Fibroblast of mammary gland (primary cell): Measurements from ENCODE around the gene KCNK3.

Experiments used
- DNase-seq: peaks from one replicate; pipeline ENCODE4 v3.0.0-alpha.2; 2010; ENCODE audit warnings: low read depth
- H3K4me3 ChIP-seq: 2 replicates; pipeline ENCODE4 v1.5.1; 2011; ENCODE audit warnings: low read depth, mild to moderate bottlenecking, low read length, moderate library complexity; ENCODE audit not compliant: control insufficient read depth
- TF ChIP-seq, protein P1 (sequence below): conservative IDR thresholded peaks from 2 replicates; pipeline ENCODE4 v1.5.1; 2011; ENCODE audit warnings: low read depth, low read length, inconsistent platforms; ENCODE audit not compliant: control insufficient read depth, insufficient read depth

KCNK3 gene

DNA sequence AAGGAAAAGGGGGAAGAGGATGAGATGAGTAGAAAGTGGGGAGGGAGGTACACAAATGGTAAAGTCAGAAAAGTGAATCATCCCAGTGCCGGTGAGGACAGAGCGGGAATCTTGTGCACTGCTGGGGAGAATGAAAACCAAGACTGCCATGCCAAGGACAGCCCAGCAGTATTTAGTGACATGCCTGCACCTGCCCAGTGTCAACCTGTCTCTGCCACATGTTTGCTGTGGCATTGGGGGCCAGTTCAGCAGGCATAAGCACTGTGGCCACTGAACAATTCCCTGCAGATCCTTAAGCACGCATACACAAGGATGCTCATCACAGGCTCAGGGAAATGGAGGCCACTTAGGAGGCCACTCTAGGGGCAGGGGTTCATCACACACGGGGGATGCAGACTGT lies 5.2 kb upstream of the KCNK3 start:
- DNase-seq = no peak
- TF ChIP-seq, protein P1, sequence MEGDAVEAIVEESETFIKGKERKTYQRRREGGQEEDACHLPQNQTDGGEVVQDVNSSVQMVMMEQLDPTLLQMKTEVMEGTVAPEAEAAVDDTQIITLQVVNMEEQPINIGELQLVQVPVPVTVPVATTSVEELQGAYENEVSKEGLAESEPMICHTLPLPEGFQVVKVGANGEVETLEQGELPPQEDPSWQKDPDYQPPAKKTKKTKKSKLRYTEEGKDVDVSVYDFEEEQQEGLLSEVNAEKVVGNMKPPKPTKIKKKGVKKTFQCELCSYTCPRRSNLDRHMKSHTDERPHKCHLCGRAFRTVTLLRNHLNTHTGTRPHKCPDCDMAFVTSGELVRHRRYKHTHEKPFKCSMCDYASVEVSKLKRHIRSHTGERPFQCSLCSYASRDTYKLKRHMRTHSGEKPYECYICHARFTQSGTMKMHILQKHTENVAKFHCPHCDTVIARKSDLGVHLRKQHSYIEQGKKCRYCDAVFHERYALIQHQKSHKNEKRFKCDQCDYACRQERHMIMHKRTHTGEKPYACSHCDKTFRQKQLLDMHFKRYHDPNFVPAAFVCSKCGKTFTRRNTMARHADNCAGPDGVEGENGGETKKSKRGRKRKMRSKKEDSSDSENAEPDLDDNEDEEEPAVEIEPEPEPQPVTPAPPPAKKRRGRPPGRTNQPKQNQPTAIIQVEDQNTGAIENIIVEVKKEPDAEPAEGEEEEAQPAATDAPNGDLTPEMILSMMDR = no peak
- no peak overlapping the region for H3K4me3 ChIP-seq

DNA sequence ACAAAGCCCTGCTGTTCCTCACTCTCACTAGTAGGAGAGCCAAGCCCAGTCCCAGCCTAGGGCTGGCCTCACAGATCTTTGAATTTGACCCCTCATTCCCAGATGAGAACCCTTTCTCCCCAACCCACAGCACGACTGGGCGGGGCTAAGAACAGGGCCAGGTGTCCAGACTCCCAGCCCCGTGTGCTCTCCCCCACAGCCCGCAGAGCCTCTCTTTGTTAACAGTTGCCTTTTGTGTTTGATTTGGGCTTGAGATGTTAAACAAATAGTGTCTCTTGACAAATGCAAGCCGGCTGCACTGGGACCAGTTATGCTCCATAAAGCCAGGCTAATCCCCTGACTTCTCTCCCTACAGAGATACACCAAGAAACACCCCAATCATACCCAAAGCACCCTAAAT lies 4.7 kb upstream of the KCNK3 start:
- TF ChIP-seq, protein P1 = no peak
- DNase-seq = no peak
- no peak overlapping the region for H3K4me3 ChIP-seq

DNA sequence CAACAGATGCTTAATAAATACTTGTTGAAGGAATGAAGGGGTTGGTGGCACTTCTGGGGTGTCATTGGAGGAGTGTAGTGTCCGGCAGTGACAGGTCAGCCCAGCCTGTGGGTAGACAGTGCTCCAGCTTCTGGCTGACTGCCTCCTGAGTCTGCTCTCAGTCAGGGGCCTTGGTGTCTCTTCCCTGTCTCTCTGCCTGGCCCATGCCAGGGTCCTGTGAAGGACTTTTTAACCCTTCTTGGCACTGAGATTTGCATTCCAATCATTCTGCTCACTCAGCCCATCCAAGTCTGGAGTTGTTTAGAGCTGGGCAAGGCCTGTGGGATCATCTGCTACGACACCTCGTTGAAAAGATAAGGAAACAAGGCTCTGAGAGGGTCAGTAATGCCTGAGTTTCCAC lies 1.4 kb upstream of the KCNK3 start:
- no peak overlapping the region for H3K4me3 ChIP-seq
- DNase-seq = no peak
- TF ChIP-seq, protein P1 = no peak

DNA sequence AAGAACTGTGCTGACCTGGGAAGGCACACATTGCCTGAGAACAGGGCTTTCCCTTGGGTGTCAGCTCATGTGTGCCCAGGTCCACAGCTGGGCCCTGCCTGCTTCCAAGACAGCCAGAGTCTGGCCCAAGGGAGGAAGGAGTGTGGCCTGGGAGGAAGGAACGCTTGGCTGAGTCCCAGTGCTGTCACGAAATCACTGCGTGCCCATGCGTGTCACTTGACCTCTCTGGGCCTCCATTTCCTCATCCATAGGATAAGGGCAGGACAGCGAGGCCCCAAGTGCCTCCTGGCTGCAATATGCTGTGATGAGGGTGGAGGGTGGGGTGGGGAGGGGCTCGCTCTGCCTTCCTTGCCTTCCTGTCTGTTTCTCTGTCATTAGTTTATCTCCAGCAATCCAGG lies 642 bp upstream of the KCNK3 start:
- DNase-seq = no peak
- TF ChIP-seq, protein P1 = no peak
- H3K4me3 ChIP-seq = no peak overlapping the region

DNA sequence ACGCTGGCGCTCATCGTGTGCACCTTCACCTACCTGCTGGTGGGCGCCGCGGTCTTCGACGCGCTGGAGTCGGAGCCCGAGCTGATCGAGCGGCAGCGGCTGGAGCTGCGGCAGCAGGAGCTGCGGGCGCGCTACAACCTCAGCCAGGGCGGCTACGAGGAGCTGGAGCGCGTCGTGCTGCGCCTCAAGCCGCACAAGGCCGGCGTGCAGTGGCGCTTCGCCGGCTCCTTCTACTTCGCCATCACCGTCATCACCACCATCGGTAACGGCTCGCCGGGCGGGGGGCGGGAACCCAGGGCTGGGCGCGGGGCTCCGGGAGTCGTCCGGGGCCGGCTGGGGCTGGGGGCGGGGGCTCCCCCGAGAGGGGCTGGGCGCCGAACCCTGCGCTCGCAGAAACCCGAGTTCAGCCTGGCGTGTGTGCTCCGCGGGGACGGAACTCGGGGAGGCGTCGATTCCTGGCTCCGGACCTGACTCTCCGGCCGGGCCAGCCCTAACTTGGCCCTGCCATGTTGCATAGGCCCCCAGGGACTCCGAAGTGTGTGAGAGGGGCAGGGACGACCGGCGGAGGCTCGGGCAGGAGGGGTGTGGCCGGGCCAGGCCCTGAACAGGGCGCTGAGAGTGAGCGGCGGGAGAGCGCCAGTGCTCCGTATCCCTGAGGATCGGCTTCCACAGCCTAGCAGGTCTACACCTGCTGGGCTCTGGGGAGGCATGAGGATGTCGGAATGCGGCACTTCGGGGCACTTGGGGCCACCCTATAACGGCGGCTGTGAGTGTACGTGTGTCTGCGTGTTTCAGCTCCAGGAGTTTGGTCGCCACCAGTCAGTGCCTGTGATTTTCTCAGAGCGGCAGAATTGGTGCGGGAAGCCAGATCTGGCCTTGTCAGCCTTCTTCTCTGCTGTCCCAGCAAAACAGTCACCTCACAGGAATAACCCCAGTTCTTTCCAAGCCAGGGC lies 651 bp downstream of the KCNK3 start:
- TF ChIP-seq, protein P1 = no peak
- DNase-seq = peak; percentile 3
- no peak overlapping the region for H3K4me3 ChIP-seq

DNA sequence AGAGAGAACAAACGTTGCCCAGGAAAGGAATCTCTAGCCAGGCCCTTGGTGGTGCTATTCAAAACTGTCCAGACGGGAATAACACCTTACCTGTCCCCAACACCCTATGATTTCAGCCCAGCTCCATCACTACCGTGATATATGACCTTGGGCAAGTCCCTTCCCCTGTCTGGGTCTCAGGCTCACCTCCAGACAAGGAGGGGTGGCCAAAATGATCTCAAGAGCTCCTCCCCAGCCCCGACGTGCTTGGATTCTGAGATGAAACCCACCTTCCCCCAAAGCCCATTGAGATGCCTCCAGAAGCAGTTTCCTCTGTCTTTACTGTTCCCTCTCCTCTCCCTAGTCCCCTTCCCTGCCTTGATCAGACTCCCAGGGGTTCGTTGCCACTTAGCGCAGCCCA lies 1.5 kb downstream of the KCNK3 start:
- no peak overlapping the region for H3K4me3 ChIP-seq
- no peak for DNase-seq
- TF ChIP-seq, protein P1 = no peak
